Neural progenitor cell (in vitro differentiated cells): ENCODE measurements around the gene ABHD2.

ENCODE experiments used
- EZH2 ChIP-seq: fragments of 200-600 bp; sonication (generic); IDR thresholded peaks from 2 replicates; pipeline ENCODE4 v1.6.1; 2017; ENCODE audit warnings: antibody characterized with exemption, mild to moderate bottlenecking, moderate library complexity
- EZH2phosphoT487 ChIP-seq: fragments of 200-600 bp; sonication (generic); IDR thresholded peaks from 2 replicates; pipeline ENCODE4 v1.6.1; 2017; ENCODE audit warnings: antibody characterized with exemption
- TF ChIP-seq, protein P1 (sequence below): fragments of 200-600 bp; sonication (generic); IDR thresholded peaks from 2 replicates; pipeline ENCODE4 v1.5.1; 2017; ENCODE audit warnings: antibody characterized with exemption, mild to moderate bottlenecking

DNA sequence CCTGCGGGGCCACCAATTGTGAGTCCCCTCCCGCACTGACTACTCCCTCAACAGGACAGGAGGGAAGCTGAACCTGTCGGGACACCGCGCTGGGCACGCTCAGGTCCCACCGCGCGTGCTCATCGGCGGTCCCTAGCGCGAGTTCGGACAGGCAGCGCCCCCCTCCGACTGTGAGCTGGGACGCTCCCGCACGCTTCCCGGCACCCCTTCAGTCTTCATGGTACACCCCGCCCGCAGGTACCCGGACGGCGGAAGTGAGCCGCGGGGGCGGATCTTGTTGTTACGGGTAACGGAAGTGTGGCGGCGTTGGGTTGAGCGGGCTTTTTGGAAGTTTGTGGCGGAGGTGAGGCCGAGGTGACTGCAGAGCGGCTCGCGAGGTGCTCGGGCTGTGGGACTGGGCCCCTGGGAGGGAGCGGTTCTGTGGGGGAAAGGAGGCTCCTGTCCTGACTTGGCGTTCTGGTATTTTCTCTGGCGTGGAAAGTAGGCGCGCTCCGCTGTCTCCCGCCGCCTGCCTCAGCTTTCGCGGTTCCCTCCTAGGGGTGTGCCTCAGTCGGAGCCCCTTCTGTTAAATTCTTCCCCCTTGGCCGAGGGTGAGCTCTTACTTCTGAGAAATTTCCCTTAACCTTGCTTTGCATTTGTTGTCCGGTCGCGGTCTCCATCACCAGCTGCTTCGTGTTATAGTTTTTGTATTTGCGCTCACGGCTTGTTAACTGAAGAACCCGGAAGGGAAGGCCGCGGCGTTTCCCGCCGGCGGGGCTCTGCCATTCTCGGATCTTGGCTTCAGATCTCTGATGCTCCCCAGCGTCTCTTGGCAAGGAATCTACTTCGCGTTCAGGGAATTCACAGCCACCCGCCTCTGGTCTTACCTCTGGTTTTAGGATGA is 155.7 kb downstream of the ABHD2 start, which contains the start of gene FANCI:
- TF ChIP-seq, protein P1, sequence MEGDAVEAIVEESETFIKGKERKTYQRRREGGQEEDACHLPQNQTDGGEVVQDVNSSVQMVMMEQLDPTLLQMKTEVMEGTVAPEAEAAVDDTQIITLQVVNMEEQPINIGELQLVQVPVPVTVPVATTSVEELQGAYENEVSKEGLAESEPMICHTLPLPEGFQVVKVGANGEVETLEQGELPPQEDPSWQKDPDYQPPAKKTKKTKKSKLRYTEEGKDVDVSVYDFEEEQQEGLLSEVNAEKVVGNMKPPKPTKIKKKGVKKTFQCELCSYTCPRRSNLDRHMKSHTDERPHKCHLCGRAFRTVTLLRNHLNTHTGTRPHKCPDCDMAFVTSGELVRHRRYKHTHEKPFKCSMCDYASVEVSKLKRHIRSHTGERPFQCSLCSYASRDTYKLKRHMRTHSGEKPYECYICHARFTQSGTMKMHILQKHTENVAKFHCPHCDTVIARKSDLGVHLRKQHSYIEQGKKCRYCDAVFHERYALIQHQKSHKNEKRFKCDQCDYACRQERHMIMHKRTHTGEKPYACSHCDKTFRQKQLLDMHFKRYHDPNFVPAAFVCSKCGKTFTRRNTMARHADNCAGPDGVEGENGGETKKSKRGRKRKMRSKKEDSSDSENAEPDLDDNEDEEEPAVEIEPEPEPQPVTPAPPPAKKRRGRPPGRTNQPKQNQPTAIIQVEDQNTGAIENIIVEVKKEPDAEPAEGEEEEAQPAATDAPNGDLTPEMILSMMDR: peak; percentile 67
- TF ChIP-seq EZH2: no peak
- TF ChIP-seq EZH2phosphoT487: no peak
